ENCODE measurements around the gene WBP1L. TPM values are rescaled to one million over a fixed set of nuclear protein-coding genes. Genes with fewer than 3 reads are reported as not detected.

WBP1L gene
- polyA plus RNA-seq, 1 donor from 2014 or later = 20.8 TPM

DNA sequence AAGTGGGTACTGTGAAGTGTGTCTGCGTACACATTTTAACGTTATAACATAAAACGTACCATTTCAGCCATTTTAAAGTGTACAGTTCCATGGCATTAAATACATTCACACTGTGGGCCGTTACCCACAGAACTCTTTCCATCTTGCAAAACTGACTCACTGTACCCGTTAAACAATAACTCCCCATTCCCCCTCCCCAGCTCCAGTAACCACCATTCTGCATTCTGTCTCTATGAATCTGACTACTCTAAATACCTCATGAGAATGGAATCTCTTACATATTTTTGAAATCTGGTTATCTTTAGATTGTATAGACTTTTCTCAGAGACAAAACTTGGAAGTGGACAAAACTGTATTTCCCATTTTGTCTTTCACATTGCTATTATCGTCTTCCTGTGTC is 38.8 kb upstream of the WBP1L start:
- H3K9me2 ChIP-seq (ENCODE audit: insufficient read depth, low read length) = no peaks in the 10 kb centered on the region
- no peak overlapping the region for H3K27ac ChIP-seq (ENCODE audit: low read length)
- H3F3A ChIP-seq (ENCODE audit: insufficient read depth, low read length, poor library complexity, severe bottlenecking) = no peaks in the 10 kb centered on the region
- H3K36me3 ChIP-seq (ENCODE audit: insufficient read depth, low read length) = no peaks in the 10 kb centered on the region
- H3K27me3 ChIP-seq (ENCODE audit: insufficient read depth, low read depth, low read length) = no peaks in the 10 kb centered on the region
- H3K9me3 ChIP-seq (ENCODE audit: low read length) = no peaks in the 10 kb centered on the region
- no peak overlapping the region for H2AFZ ChIP-seq (ENCODE audit: low read depth, low read length)
- H3K9ac ChIP-seq (ENCODE audit: low read length) = no peak overlapping the region
- no peaks in the 10 kb centered on the region for H4K20me1 ChIP-seq (ENCODE audit: insufficient read depth)
- TF ChIP-seq POLR2AphosphoS5 (IDR thresholded peaks at IDR 0.05) (no peak), EP300 (conservative IDR thresholded peaks at IDR 0.05; ENCODE audit: poor library complexity, severe bottlenecking) (no peak), SMC3 (conservative IDR thresholded peaks at IDR 0.05; ENCODE audit: poor library complexity) (no peak), RAD21 (conservative IDR thresholded peaks at IDR 0.05) (no peak), TAF1 (IDR thresholded peaks at IDR 0.05; ENCODE audit: low read depth) (no peak), CTCF (IDR thresholded peaks at IDR 0.05; ENCODE audit: poor library complexity, severe bottlenecking) (no peak), MXI1 (conservative IDR thresholded peaks at IDR 0.05; ENCODE audit: poor library complexity, severe bottlenecking) (no peak), EZH2 (IDR thresholded peaks at IDR 0.05; ENCODE audit: borderline replicate concordance, insufficient read depth, low read length, poor library complexity, severe bottlenecking) (no peak)
- TF ChIP-seq, protein P1, sequence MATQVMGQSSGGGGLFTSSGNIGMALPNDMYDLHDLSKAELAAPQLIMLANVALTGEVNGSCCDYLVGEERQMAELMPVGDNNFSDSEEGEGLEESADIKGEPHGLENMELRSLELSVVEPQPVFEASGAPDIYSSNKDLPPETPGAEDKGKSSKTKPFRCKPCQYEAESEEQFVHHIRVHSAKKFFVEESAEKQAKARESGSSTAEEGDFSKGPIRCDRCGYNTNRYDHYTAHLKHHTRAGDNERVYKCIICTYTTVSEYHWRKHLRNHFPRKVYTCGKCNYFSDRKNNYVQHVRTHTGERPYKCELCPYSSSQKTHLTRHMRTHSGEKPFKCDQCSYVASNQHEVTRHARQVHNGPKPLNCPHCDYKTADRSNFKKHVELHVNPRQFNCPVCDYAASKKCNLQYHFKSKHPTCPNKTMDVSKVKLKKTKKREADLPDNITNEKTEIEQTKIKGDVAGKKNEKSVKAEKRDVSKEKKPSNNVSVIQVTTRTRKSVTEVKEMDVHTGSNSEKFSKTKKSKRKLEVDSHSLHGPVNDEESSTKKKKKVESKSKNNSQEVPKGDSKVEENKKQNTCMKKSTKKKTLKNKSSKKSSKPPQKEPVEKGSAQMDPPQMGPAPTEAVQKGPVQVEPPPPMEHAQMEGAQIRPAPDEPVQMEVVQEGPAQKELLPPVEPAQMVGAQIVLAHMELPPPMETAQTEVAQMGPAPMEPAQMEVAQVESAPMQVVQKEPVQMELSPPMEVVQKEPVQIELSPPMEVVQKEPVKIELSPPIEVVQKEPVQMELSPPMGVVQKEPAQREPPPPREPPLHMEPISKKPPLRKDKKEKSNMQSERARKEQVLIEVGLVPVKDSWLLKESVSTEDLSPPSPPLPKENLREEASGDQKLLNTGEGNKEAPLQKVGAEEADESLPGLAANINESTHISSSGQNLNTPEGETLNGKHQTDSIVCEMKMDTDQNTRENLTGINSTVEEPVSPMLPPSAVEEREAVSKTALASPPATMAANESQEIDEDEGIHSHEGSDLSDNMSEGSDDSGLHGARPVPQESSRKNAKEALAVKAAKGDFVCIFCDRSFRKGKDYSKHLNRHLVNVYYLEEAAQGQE (IDR thresholded peaks at IDR 0.05; ENCODE audit: borderline replicate concordance) = no peak
- H3K4me2 ChIP-seq (ENCODE audit: low read length) = no peak overlapping the region
- H3K4me3 ChIP-seq (ENCODE audit: low read length) = no peak overlapping the region
- peaks cover 40% of the 10 kb centered on the region for H3K79me2 ChIP-seq (replicated peaks; ENCODE audit: insufficient read depth, low read length)

GRCh38 chr10:102705531-102705930 is 38.2 kb upstream of the WBP1L start:
- Histone ChIP-seq H3K9ac (ENCODE audit: low read length) (no peak overlapping the region), H3K79me2 (replicated peaks; ENCODE audit: insufficient read depth, low read length) (peaks cover 46% of the 10 kb centered on the region), H3K4me2 (ENCODE audit: low read length) (no peak overlapping the region)

More at GRCh38 chr10:102705531-102705930, 38.2 kb upstream of the WBP1L start:
- Histone ChIP-seq H3K27ac (ENCODE audit: low read length) (no peak overlapping the region), H3K27me3 (ENCODE audit: insufficient read depth, low read depth, low read length) (no peaks in the 10 kb centered on the region), H2AFZ (ENCODE audit: low read depth, low read length) (no peak overlapping the region), H3K4me3 (ENCODE audit: low read length) (no peak overlapping the region), H3K9me3 (ENCODE audit: low read length) (no peaks in the 10 kb centered on the region), H3F3A (ENCODE audit: insufficient read depth, low read length, poor library complexity, severe bottlenecking) (no peaks in the 10 kb centered on the region), H3K9me2 (ENCODE audit: insufficient read depth, low read length) (no peaks in the 10 kb centered on the region), H4K20me1 (ENCODE audit: insufficient read depth) (no peaks in the 10 kb centered on the region), H3K36me3 (ENCODE audit: insufficient read depth, low read length) (no peaks in the 10 kb centered on the region)
- TF ChIP-seq TAF1 (IDR thresholded peaks at IDR 0.05; ENCODE audit: low read depth) = no peak
- TF ChIP-seq POLR2AphosphoS5 (IDR thresholded peaks at IDR 0.05) = no peak
- no peak for TF ChIP-seq SMC3 (conservative IDR thresholded peaks at IDR 0.05; ENCODE audit: poor library complexity)
- no peak for TF ChIP-seq MXI1 (conservative IDR thresholded peaks at IDR 0.05; ENCODE audit: poor library complexity, severe bottlenecking)
- no peak for TF ChIP-seq RAD21 (conservative IDR thresholded peaks at IDR 0.05)
- TF ChIP-seq CTCF (IDR thresholded peaks at IDR 0.05; ENCODE audit: poor library complexity, severe bottlenecking) = no peak
- TF ChIP-seq EZH2 (IDR thresholded peaks at IDR 0.05; ENCODE audit: borderline replicate concordance, insufficient read depth, low read length, poor library complexity, severe bottlenecking) = no peak
- TF ChIP-seq, protein P1 (IDR thresholded peaks at IDR 0.05; ENCODE audit: borderline replicate concordance) = no peak
- no peak for TF ChIP-seq EP300 (conservative IDR thresholded peaks at IDR 0.05; ENCODE audit: poor library complexity, severe bottlenecking)
